GM19395 (cell line): Measurements from ENCODE around the gene SFSWAP.
"Not testable (repeated sequence)": the region's sequence is repeated elsewhere in the genome, so short reads cannot be mapped to it uniquely, and the experiment has no call there.

Source experiments
- ATAC-seq: cut with Tn5 transposase; IDR thresholded peaks from one replicate; pipeline ENCODE4 v1.9.1; 2021; ENCODE audit warnings: mild to moderate bottlenecking, moderate library complexity; ENCODE audit not compliant: unreplicated experiment

Gene SFSWAP

GRCh38 chr12:131756441-131756840 lies 45.6 kb downstream of the SFSWAP start:
- no peak for ATAC-seq

GRCh38 chr12:131757111-131757510 lies 46.2 kb downstream of the SFSWAP start:
- no peak for ATAC-seq

GRCh38 chr12:131758016-131758739 lies 47.3 kb downstream of the SFSWAP start:
- no peak for ATAC-seq

GRCh38 chr12:131759176-131759575 lies 48.3 kb downstream of the SFSWAP start:
- no peak for ATAC-seq

- no peak for ATAC-seq
Observed at GRCh38 chr12:131761638-131762037, 50.7 kb downstream of the SFSWAP start.

- no peak for ATAC-seq
Observed at GRCh38 chr12:131764738-131765137, 53.8 kb downstream of the SFSWAP start.

- ATAC-seq: no peak
Observed at GRCh38 chr12:131765961-131766360, 55.1 kb downstream of the SFSWAP start.

- no peak for ATAC-seq
Observed at GRCh38 chr12:131766382-131767107, 55.7 kb downstream of the SFSWAP start.

GRCh38 chr12:131770120-131770519 lies 59.2 kb downstream of the SFSWAP start:
- ATAC-seq: no peak

GRCh38 chr12:131771965-131772364 lies 61.1 kb downstream of the SFSWAP start:
- ATAC-seq: no peak

- ATAC-seq: peak; percentile 88
Observed at GRCh38 chr12:131773582-131774221, 62.8 kb downstream of the SFSWAP start.

GRCh38 chr12:131774576-131775391 lies 63.9 kb downstream of the SFSWAP start:
- ATAC-seq: no peak

- ATAC-seq: no peak
Observed at GRCh38 chr12:131775392-131776236, 64.7 kb downstream of the SFSWAP start.

- ATAC-seq: no peak
Observed at GRCh38 chr12:131776237-131776889, 65.5 kb downstream of the SFSWAP start.

- ATAC-seq: not testable (repeated sequence)
Observed at GRCh38 chr12:131777269-131777668, 66.4 kb downstream of the SFSWAP start.

- ATAC-seq: no peak
Observed at GRCh38 chr12:131779027-131779426, 68.1 kb downstream of the SFSWAP start.

- ATAC-seq: no peak
Observed at GRCh38 chr12:131782061-131782460, 71.2 kb downstream of the SFSWAP start.

- peak; percentile 73 for ATAC-seq
Observed at GRCh38 chr12:131783915-131784541, 73.1 kb downstream of the SFSWAP start.
